PC-9 (cell line): Measurements from ENCODE around the gene LRP2.

Experiments used
- CTCF ChIP-seq: fragments of 200-600 bp; sonication (generic); conservative IDR thresholded peaks from 2 replicates; pipeline ENCODE4 v1.6.1; 2017; ENCODE audit warnings: mixed run types, antibody characterized with exemption, mild to moderate bottlenecking, moderate library complexity
- EZH2 ChIP-seq: fragments of 200-600 bp; sonication (generic); IDR thresholded peaks from 2 replicates; pipeline ENCODE4 v1.8.0; 2017; ENCODE audit warnings: antibody characterized with exemption, low read depth

GRCh38 chr2:169232551-169233154 lies 129.7 kb downstream of the LRP2 start:
- TF ChIP-seq EZH2, result no peak
- no peak for TF ChIP-seq CTCF
